HEK293 (cell line): ENCODE measurements around the gene OAS2.

Experiments
- CTCF ChIP-seq: fragments of 450-650 bp; formaldehyde crosslinking; IDR thresholded peaks from 2 replicates; pipeline ENCODE4 v1.5.1; 2016; ENCODE audit warnings: missing biosample characterization, missing genetic modification characterization
- MYNN ChIP-seq: fragments of 450-650 bp; formaldehyde crosslinking; IDR thresholded peaks from 2 replicates; pipeline ENCODE4 v1.5.1; 2016; ENCODE audit warnings: missing biosample characterization, missing genetic modification characterization, borderline replicate concordance
- OSR2 ChIP-seq: fragments of 450-650 bp; formaldehyde crosslinking; IDR thresholded peaks from 2 replicates; pipeline ENCODE4 v1.5.1; 2016; ENCODE audit warnings: missing biosample characterization, missing genetic modification characterization
- PBX3 ChIP-seq: sonication (generic); formaldehyde crosslinking; IDR thresholded peaks from 2 replicates; pipeline ENCODE4 v1.8.1; 2022; ENCODE audit warnings: mild to moderate bottlenecking, moderate library complexity, missing genetic modification reagents
- SP7 ChIP-seq: fragments of 450-650 bp; formaldehyde crosslinking; IDR thresholded peaks from 2 replicates; pipeline ENCODE4 v1.5.1; 2016; ENCODE audit warnings: missing biosample characterization, missing genetic modification characterization
- TCF7L2 ChIP-seq: IDR thresholded peaks from 2 replicates; pipeline ENCODE4 v1.6.1; 2011; ENCODE audit warnings: low read depth, mild to moderate bottlenecking, inconsistent platforms, low read length, moderate library complexity, borderline replicate concordance
- YY2 ChIP-seq: fragments of 450-650 bp; formaldehyde crosslinking; IDR thresholded peaks from 2 replicates; pipeline ENCODE4 v1.5.1; 2016; ENCODE audit warnings: missing biosample characterization, missing genetic modification characterization
- ZFP41 ChIP-seq: fragments of 450-650 bp; formaldehyde crosslinking; IDR thresholded peaks from 2 replicates; pipeline ENCODE4 v1.5.1; 2016; ENCODE audit warnings: missing biosample characterization, missing genetic modification characterization, borderline replicate concordance
- ZNF214 ChIP-seq: fragments of 450-650 bp; formaldehyde crosslinking; IDR thresholded peaks from 2 replicates; pipeline ENCODE4 v1.5.1; 2017; ENCODE audit warnings: missing biosample characterization, mild to moderate bottlenecking, missing genetic modification characterization, borderline replicate concordance
- ZNF394 ChIP-seq: fragments of 450-650 bp; formaldehyde crosslinking; IDR thresholded peaks from 2 replicates; pipeline ENCODE4 v1.5.1; 2016; ENCODE audit warnings: missing biosample characterization, missing genetic modification characterization, mild to moderate bottlenecking, moderate library complexity, borderline replicate concordance
- ZNF518A ChIP-seq: fragments of 450-650 bp; formaldehyde crosslinking; conservative IDR thresholded peaks from 2 replicates; pipeline ENCODE4 v1.5.1; 2016; ENCODE audit warnings: low read depth, missing biosample characterization, missing genetic modification characterization
- TF ChIP-seq, protein P1 (sequence below): fragments of 450-650 bp; formaldehyde crosslinking; IDR thresholded peaks from 2 replicates; pipeline ENCODE4 v1.5.1; 2016; ENCODE audit warnings: missing biosample characterization, missing genetic modification characterization, low read depth

DNA sequence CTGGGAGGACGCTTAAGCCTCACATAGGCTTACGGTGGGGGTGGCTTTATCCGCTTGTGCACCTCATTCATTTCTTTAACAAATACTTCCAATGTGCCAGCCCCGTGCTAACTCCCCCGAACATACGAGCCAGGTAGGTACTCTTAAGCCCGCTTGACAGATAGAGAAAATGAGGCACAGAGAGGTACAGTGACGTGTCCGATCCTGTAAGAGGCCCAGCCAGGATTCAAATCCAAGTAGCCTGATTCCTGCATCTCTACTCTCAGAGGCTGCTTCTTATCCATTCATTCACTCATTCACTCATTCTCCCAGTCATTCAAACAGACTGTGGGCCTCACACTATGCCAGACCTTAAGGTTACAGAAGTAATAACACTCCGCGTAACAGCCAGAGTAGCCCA lies 39.6 kb upstream of the OAS2 start:
- TF ChIP-seq PBX3 (no peak), CTCF (tag by site-specific recombination) (no peak), ZNF518A (tag by site-specific recombination) (no peak), SP7 (tag by site-specific recombination) (no peak), YY2 (tag by site-specific recombination) (no peak), ZNF394 (tag by site-specific recombination) (no peak), ZFP41 (tag by site-specific recombination) (no peak), ZNF214 (tag by site-specific recombination) (no peak), TCF7L2 (no peak), MYNN (tag by site-specific recombination) (no peak), OSR2 (tag by site-specific recombination) (no peak)
- TF ChIP-seq, protein P1, sequence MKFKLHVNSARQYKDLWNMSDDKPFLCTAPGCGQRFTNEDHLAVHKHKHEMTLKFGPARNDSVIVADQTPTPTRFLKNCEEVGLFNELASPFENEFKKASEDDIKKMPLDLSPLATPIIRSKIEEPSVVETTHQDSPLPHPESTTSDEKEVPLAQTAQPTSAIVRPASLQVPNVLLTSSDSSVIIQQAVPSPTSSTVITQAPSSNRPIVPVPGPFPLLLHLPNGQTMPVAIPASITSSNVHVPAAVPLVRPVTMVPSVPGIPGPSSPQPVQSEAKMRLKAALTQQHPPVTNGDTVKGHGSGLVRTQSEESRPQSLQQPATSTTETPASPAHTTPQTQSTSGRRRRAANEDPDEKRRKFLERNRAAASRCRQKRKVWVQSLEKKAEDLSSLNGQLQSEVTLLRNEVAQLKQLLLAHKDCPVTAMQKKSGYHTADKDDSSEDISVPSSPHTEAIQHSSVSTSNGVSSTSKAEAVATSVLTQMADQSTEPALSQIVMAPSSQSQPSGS (tag by site-specific recombination): no peak
